Cardiac septum (tissue), 1 donor: Measurements from ENCODE around the gene GAMT. TPM values are rescaled to one million over a fixed set of nuclear protein-coding genes. Genes with fewer than 3 reads are reported as not detected.

Experiments used
- DNase-seq: peaks from one replicate; pipeline ENCODE4 v3.0.0-alpha.2; 2020; ENCODE audit warnings: low spot score
- intact Hi-C: fragments of 100-400 bp; cut with DNase I; formaldehyde crosslinking; loops from one replicate; pipeline ENCODE4 v1.14.0; 2022
- total RNA-seq: library from RNA; stranded (reverse); fragmentation: NEBNext Ultra II Directional; extraction: Animal tissue kit (Norgen Biotek cat#: 25700); gene quantifications from one replicate; pipeline ENCODE4 v1.2.1, GENCODE V29; 2021
- donor health status: DM: no; HTN: no; CAD: no.

GAMT gene
- total RNA-seq, 1 donor from 2014 or later: 51.6 TPM

GRCh38 chr19:1392939-1393530 lies 8.3 kb downstream of the GAMT start:
- intact Hi-C loops: no loop called here
- DNase-seq: no peak

GRCh38 chr19:1392407-1392806 lies 8.9 kb downstream of the GAMT start:
- no peak for DNase-seq
- intact Hi-C loops: no loop called here

- no peak for DNase-seq
These were observed 10.4 kb downstream of the GAMT start for GRCh38 chr19:1390890-1391423.

GRCh38 chr19:1389033-1389940 lies 12.1 kb downstream of the GAMT start:
- no peak for DNase-seq
- intact Hi-C loops: no loop called here

More at GRCh38 chr19:1390890-1391423, 10.4 kb downstream of the GAMT start:
- intact Hi-C loops: no loop called here

- intact Hi-C loops: no loop called here
- no peak for DNase-seq
These were observed 12.7 kb downstream of the GAMT start for GRCh38 chr19:1388637-1389026.

- no peak for DNase-seq
- intact Hi-C loops: no loop called here
These were observed 13.4 kb downstream of the GAMT start for GRCh38 chr19:1387684-1388636.

- intact Hi-C loops: no loop called here
- no peak for DNase-seq
These were observed 14.2 kb downstream of the GAMT start for GRCh38 chr19:1386945-1387683.

GRCh38 chr19:1385816-1386215 lies 15.5 kb downstream of the GAMT start:
- intact Hi-C loops: no loop called here
- DNase-seq: no peak

- intact Hi-C loops: loop anchor here (5.0 kb wide), 1 partner anchor 112 kb away; no protein-coding TSS in a partner anchor
- no peak for DNase-seq
These were observed 16.7 kb downstream of the GAMT start for GRCh38 chr19:1384478-1385110.

GRCh38 chr19:1384085-1384462 lies 17.3 kb downstream of the GAMT start:
- intact Hi-C loops: loop anchor here (5.0 kb wide), 1 partner anchor 112 kb away; no protein-coding TSS in a partner anchor
- no peak for DNase-seq

GRCh38 chr19:1383312-1384084 lies 17.8 kb downstream of the GAMT start, which contains the start of gene NDUFS7:
TSS of gene NDUFS7 (plus strand) at chr19:1383907. CDS start at chr19:1383927, 20 bp downstream.
- intact Hi-C loops: loop anchor here (2.0 to 5.0 kb wide), 3 partner anchors 29 to 111 kb away; partner anchors contain the start of gene RPS15
- peak; percentile 94 for DNase-seq

GRCh38 chr19:1383017-1383311 lies 18.4 kb downstream of the GAMT start:
- no peak for DNase-seq
- intact Hi-C loops: loop anchor here (2.0 to 5.0 kb wide), 3 partner anchors 28 to 111 kb away; partner anchors contain the start of gene RPS15

GRCh38 chr19:1382250-1382649 lies 19.1 kb downstream of the GAMT start:
- intact Hi-C loops: loop anchor here (2.0 to 5.0 kb wide), 3 partner anchors 27 to 110 kb away; partner anchors contain the start of gene RPS15
- DNase-seq: no peak

GRCh38 chr19:1379961-1380489 lies 21.3 kb downstream of the GAMT start:
- intact Hi-C loops: loop anchor here (5.0 kb wide), 1 partner anchor 108 kb away; no protein-coding TSS in a partner anchor
- DNase-seq: no peak

GRCh38 chr19:1379126-1379905 lies 22.0 kb downstream of the GAMT start:
- intact Hi-C loops: no loop called here

GRCh38 chr19:1377965-1378785 lies 23.2 kb downstream of the GAMT start:
- no peak for DNase-seq
- intact Hi-C loops: no loop called here

More at GRCh38 chr19:1379126-1379905, 22.0 kb downstream of the GAMT start:
- no peak for DNase-seq
